CD4-positive, alpha-beta T cell treated with Interleukin-4 for 4 hours (primary cell): ENCODE measurements around the gene IQUB.
"Not testable (repeated sequence)": the region's sequence is repeated elsewhere in the genome, so short reads cannot be mapped to it uniquely, and the experiment has no call there.

Experiments
- DNase-seq: peaks from one replicate; pipeline ENCODE4 v3.0.0-alpha.2; 2020

Gene IQUB

GRCh38 chr7:123538897-123539296 is 4.5 kb upstream of the IQUB start:
- DNase-seq, result no peak

DNA sequence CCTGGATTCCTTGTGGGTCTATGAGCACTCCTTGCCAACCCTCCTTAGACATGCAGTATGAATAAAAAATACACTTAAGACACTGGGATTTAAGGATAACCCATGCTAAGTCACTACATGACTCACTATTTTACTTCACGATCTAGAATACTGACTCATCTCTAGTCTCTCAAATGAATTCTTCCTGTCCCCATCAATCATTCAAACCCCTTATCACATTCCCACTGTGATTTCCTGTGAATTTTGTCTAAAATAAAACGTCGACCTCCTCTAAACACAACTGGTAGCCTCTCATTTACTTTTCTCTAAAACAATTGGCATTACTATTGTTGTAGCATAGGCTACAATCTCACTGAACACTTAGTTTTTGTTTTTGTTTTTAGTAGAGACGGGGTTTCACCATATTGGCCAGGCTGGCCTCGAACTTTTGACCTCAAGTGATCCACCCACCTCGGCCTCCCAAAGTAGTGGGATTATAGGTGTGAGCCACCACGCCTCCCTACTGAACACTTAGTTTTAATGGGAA is 3.9 kb upstream of the IQUB start:
- DNase-seq, result no peak

- peak; percentile 51 for DNase-seq
Observed at GRCh38 chr7:123537026-123537642, 2.7 kb upstream of the IQUB start.

DNA sequence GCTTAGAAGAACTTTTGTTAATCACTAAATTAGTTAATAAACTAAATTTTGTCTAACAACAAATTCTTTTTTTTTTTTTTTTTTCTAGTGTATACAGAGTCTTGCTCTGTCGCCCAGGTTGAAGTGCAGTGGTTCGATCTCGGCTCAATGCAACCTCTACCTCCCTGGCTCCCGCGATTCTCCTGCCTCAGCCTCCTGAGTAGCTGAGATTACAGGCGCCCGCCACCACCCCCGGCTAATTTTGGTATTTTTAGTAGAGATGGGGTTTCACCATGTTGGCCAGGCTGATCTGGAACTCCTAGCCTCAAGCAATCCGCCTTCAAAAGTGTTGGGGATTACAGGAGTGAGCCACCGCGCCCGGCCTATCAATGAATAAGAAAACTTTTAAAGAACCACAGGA is 1.1 kb upstream of the IQUB start:
- DNase-seq, result no peak

DNA sequence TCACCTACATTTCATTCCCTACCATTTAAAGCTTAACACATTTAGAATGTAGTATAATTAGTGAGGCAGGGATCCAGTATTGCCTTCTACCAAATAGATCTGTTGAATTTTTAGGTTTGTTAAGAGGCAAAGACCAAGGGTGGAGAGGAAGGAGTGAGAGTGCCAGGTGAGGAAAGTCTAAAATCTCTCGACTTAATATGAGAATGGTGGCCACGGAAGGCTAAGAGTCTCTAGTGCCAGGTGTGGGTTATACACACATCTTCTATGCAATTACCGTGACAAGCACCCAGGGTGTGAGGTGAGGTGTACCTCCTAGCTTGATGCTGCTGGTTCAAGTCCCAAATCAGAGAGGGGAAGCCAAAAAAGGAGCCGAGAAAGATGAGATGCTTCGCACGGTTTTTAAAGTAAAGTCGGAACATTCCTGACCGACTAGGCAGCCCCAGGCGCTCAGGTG is 439 bp downstream of the IQUB start:
- peak; percentile 42 for DNase-seq

DNA sequence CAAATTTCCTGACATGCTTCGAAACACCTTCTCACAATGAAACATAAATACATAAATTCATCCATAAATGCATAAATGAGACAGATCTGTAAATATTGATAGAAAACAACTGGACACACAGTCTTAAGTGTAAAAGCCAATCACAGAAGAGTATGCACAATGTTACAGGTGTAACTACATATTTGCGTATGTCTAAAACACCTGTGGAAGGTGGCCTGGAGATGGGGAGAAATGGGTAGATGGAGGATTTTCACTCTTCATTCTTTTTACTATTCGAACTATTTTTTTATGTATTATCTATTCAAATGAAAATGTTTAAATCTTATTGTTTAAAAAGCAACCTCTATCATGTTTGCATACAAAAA is 860 bp downstream of the IQUB start:
- DNase-seq, result no peak

DNA sequence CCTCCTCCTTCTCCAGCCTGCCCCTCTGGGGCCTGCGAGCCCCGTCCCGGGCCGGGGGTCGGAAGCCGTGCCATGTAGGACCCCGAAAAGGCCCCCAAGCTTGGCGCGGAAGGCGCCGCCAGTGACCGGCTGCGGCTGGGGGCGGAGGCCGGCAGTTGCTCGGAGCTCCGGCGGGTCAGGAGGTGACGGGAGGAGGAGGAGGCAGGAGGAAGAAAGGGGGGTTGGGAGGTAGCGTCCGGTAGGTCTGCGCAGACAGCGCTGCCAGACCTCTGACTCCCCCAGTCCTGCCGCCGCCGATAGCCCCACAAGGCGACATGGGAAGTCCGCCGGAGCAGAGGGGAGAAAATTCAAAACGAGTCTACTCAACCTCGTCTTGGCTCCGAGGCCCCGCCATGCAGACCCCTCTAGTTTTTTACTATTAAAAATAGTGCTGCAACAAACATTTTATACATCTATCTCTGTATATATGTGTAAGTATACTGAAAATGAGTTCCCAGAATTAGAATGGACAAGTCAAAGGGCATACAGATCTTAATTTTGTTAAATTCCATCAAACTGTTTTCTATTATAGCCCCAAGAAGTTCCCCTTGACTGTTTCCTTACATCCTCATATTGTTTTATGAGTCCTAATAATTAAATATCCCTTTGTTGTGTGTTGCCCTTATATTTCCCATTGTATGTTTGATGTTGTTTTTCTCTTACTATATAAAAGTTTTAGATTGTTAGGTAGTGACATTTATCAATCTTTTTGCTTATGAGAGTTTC is 1.4 kb downstream of the IQUB start:
- DNase-seq, result peak; percentile 15

GRCh38 chr7:123532343-123532742 is 2.1 kb downstream of the IQUB start:
- DNase-seq, result not testable (repeated sequence)

GRCh38 chr7:123530035-123530591 is 4.3 kb downstream of the IQUB start:
- not testable (repeated sequence) for DNase-seq

DNA sequence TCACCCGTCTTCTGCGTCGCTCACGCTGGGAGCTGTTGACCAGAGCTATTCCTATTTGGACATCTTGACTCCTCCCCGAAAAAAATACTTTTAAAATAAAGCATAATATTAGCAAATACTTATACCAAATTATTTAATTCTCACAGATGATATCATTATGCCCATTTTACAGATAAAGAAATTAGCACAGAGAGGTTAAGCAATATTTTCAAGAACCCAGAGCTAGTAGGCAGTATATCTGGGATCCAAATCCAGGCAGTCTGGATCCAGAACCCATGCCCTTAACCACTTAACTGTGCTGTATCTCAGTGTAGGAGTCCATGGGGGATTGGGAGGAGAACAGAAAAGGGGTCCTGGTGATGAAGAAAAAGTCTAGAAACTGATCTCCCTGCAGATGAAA is 6.1 kb downstream of the IQUB start:
- no peak for DNase-seq

DNA sequence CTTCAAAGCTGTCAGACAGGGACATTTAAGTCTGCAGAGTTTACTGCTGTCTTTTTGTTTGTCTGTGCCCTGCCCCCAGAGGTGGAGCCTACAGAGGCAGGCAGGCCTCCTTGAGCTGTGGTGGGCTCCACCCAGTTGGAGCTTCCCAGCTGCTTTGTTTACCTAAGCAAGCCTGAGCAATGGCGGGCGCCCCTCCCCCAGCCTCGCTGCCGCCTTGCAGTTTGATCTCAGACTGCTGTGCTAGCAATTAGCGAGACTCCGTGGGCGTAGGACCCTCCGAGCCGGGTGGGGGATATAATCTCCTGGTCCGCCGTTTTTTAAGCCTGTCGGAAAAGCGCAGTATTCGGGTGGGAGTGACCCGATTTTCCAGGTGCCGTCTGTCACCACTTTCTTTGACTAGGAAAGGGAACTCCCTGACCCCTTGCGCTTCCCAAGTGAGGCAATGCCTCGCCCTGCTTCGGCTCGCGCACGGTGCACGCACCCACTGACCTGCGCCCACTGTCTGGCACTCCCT is 6.6 kb downstream of the IQUB start:
- DNase-seq, result not testable (repeated sequence)

DNA sequence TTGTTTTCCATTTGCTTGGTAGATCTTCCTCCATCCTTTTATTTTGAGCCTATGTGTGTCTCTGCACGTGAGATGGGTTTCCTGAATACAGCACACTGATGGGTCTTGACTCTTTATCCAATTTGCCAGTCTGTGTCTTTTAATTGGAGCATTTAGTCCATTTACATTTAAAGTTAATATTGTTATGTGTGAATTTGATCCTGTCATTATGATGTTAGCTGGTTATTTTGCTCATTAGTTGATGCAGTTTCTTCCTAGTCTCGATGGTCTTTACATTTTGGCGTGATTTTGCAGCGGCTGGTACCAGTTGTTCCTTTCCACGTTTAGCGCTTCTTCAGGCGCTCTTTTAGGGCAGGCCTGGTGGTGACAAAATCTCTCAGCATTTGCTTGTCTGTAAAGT is 7.9 kb downstream of the IQUB start:
- DNase-seq, result not testable (repeated sequence)

DNA sequence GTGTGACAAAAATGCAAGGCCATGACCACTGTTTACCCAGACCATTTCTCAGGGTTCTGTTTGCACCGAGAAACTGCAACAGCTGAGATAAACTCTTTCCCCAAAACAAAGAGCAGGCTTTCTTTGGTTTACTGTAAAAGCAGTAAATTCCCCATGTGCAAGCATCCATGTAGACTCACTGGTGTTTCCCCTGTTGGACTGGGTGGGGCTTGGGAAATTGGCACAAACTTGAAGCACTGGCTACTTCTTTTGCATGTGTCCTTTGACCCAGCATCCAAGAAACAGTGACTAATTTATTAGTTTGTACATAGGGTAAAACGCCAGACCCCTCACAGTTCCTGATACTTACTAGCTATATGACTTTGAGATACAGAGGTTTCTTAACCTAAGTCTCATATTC is 12.3 kb downstream of the IQUB start:
- DNase-seq, result no peak

- DNase-seq, result no peak
Observed at GRCh38 chr7:123505221-123505620, 29.2 kb downstream of the IQUB start.

DNA sequence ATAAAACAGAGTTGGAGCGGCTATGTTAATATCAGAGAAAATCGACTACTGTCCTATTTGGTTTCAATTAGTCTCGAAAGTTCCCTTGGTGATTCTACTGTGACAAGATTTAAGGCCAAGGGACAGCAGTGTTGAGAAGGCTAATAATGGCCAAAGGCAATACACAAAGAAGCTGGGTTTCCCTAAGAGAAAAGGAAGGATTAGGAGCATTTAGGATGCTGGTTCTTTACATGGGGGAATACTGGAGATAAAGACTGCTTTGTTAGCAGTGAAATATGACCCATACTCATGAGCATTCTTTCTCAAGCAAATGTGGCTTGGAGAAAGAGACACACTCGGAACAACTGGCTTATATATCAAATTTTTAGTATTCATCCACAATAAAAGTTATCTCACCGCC is 32.2 kb downstream of the IQUB start:
- no peak for DNase-seq

GRCh38 chr7:123500878-123501489 is 33.4 kb downstream of the IQUB start:
- no peak for DNase-seq

DNA sequence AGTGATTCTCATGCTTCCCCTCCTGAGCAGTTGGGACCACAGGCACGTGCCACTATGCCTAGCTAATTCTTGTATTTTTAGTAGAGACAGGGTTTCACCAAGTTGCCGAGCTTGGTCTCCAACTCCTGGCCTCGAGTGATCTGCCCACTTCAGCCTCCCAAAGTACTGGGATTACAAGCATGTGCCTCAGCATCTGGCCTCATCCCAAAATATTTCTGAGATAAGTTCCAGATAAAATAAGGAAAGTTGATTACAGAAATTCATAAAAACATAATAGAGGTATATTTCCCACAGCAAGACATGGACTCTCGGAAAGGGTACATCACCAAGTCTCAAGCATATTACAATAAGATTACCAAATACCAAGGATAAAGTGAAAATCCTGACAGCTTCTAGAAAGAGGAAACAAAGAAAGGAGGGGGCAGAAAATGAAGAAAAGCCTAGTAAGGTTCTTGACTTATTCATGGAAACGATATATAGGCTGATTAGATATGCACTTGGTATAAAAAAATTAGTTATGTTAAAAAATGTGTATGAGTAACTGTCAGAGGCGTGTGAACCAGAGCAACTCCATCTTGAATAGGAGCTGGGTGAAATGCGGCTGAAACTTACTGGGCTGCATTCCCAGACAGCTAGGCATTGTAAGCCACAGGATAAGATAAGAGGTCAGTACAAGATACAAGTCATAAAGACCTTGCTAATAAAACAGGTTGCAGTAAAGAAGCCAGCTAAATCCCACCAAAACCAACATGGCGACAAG is 35.0 kb downstream of the IQUB start:
- no peak for DNase-seq

DNA sequence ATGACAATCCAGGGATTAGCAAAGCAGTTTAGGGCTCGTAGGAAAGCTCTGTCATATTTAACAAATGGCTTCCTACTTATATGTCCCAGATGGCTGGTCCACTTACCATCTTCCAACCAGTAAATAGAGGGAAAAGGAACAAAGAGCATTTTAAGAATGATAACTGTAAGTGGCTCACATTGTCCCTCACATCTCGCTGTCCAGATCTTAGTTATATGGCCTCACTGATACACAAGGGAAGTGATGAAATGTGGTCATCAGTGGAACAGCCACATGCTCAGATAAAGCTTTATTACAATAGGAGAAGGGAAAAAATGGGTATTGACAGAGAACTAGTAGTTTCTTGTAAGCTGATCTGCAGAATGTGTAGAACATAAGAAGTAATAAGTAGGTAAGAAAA is 35.8 kb downstream of the IQUB start:
- no peak for DNase-seq

GRCh38 chr7:123498031-123498430 is 36.4 kb downstream of the IQUB start:
- DNase-seq, result no peak

GRCh38 chr7:123494193-123494796 is 40.1 kb downstream of the IQUB start:
- peak; percentile 62 for DNase-seq

GRCh38 chr7:123492485-123492884 is 41.9 kb downstream of the IQUB start:
- DNase-seq, result no peak

- no peak for DNase-seq
Observed at GRCh38 chr7:123485721-123486120, 48.7 kb downstream of the IQUB start.
